Measurements from ENCODE around the gene GEMIN7. TPM values are rescaled to one million over a fixed set of nuclear protein-coding genes. Genes with fewer than 3 reads are reported as not detected.

The GEMIN7 gene
- total RNA-seq, 1 donor from 2014 or later, result 39.4 TPM

DNA sequence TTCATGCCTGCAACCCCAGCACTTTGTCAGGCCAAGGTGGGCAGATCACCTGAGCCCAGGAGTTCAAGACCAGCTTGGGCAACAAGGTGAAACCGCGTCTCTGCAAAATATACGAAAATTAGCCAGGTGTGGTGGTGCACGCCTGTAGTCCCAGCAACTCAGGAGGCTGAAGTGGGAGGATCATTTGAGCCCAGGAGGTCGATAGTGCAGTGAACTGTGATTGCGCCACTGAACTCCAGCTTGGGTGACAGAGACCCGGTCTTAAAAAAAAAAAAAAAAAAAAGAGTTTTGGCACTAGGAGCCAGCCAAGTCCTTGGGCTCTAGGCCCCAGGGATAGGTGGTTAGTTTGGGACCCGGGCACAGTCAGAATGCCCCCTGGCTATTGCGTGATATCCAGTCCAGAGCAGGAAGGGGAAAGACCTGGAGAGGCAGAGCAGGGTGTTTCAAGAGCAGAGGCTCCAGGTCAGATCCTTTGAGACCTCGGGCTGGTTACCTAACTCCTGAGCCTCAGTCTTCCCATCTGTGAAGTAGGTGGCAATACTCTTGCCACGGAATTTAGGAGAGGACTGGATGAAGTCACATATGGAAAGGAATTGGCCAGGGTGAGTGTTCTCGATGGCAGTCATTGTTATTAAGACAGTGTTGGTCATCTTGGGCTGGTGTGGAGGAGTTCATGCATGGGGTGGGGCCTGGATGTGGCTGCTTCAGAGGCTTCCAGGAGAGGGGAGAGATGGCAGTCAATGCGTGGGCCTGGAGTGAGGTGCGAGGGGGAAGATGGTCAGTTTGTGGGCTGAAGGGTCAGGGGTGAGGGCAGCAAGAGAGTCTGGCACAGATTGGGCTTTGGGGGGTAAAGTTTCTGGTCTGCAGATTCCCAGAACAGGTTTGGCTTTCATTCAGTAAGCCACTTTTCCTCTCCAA, 16.7 kb downstream of the GEMIN7 start:
- Mint-ChIP-seq H3K9me3 (ENCODE audit: low read depth) (no peaks in the 10 kb centered on the region), H3K4me3 (ENCODE audit: low read depth) (no peak overlapping the region), H3K4me1 (ENCODE audit: low read depth) (peaks cover 51% of the 10 kb centered on the region), H3K27ac (peak overlapping the region; percentile 63), H3K27me3 (no peaks in the 10 kb centered on the region), H3K36me3 (ENCODE audit: insufficient read depth) (peaks cover 5% of the 10 kb centered on the region)
- TF ChIP-seq, protein P1, sequence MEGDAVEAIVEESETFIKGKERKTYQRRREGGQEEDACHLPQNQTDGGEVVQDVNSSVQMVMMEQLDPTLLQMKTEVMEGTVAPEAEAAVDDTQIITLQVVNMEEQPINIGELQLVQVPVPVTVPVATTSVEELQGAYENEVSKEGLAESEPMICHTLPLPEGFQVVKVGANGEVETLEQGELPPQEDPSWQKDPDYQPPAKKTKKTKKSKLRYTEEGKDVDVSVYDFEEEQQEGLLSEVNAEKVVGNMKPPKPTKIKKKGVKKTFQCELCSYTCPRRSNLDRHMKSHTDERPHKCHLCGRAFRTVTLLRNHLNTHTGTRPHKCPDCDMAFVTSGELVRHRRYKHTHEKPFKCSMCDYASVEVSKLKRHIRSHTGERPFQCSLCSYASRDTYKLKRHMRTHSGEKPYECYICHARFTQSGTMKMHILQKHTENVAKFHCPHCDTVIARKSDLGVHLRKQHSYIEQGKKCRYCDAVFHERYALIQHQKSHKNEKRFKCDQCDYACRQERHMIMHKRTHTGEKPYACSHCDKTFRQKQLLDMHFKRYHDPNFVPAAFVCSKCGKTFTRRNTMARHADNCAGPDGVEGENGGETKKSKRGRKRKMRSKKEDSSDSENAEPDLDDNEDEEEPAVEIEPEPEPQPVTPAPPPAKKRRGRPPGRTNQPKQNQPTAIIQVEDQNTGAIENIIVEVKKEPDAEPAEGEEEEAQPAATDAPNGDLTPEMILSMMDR (IDR thresholded peaks at IDR 0.05; ENCODE audit: unreplicated experiment), result no peak
- DNase-seq (ENCODE audit: low spot score, unreplicated experiment), result no peak

DNA sequence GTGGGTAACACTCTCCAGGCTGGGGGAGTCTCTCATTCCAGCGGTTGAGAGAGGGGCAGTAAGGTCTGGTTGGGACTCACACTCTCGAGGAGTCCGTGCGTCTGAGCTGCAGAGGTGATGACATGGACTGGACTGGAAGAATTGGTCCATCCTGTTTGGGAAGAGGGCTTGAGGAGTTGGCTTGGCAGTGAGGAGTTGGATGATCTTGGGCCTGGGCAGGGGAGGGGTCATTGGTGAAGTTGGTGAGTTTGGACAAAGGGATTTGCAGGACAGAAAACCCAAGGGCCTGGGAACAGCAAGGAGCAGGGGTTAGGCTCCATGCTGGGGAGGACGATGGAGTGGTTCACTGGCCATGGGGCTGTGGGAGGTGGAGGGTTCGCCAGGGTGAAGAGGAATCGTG, 17.6 kb downstream of the GEMIN7 start:
- DNase-seq (ENCODE audit: low spot score, unreplicated experiment), result no peak
- Mint-ChIP-seq H3K27ac (peak overlapping the region; percentile 73), H3K4me3 (ENCODE audit: low read depth) (no peak overlapping the region), H3K9me3 (ENCODE audit: low read depth) (no peaks in the 10 kb centered on the region), H3K4me1 (ENCODE audit: low read depth) (peaks cover 46% of the 10 kb centered on the region), H3K36me3 (ENCODE audit: insufficient read depth) (peaks cover 3% of the 10 kb centered on the region), H3K27me3 (no peaks in the 10 kb centered on the region)
- TF ChIP-seq, protein P1 (IDR thresholded peaks at IDR 0.05; ENCODE audit: unreplicated experiment), result no peak

DNA sequence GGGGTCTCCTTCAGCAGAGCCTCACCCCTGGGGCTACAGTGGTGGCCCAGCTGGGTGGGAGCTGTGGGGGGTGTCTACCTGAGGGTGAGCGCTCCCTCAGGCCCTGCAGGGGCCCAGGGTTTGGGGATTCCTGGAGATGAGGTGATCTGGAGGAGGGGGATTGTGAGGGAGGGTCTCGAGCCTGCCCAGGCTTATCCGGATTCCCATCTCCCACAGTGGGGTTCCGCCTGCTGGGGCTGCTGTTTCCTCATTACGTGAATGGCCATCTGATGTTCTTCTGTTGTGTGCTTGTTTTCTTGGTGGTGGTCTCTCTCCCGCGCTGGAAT, 18.4 kb downstream of the GEMIN7 start:
- H3K36me3 Mint-ChIP-seq (ENCODE audit: insufficient read depth), result peaks cover 3% of the 10 kb centered on the region
- TF ChIP-seq, protein P1 (IDR thresholded peaks at IDR 0.05; ENCODE audit: unreplicated experiment), result no peak
- H3K9me3 Mint-ChIP-seq (ENCODE audit: low read depth), result no peaks in the 10 kb centered on the region
- H3K27me3 Mint-ChIP-seq, result no peaks in the 10 kb centered on the region
- DNase-seq (ENCODE audit: low spot score, unreplicated experiment), result no peak
- H3K4me3 Mint-ChIP-seq (ENCODE audit: low read depth), result no peak overlapping the region
- no peak overlapping the region for H3K27ac Mint-ChIP-seq
- H3K4me1 Mint-ChIP-seq (ENCODE audit: low read depth), result peaks cover 48% of the 10 kb centered on the region

DNA sequence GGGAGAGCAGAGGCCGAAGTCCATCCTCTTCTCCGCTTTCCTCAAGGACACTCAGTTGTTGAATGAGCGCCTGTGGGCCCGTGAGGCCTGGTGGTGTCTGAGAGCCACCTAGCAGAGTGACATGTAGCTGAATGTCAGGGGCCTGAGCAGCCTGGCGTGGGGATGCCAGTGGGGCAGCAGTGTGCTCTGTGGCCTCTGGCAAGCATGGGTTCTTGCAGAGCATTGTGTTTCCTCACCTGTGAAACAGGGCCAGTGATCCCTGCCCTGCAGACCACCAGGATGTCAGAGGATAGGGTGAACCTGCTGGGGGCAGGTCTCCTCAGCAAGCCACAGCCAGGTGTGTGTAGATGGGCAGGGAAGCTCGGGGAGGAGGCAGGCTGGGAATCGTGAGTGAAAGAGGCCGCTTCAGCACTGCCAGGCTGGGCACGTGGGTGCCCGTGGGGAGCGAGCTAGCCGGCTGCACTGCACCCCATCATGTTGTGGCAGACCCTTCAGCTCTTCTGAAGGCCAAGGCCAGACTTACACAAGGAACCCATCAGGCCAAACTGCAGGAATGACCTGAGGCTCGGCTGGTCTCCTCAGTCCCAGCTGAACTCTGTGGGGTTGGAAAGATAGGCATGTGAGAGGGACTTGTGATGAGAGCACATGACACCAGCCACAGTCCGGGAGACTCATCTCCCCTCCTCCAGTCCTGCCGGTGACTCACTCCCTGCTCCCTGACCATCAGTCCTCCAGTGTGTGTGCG, 18.9 kb downstream of the GEMIN7 start:
- Mint-ChIP-seq H3K27me3 (no peaks in the 10 kb centered on the region), H3K36me3 (ENCODE audit: insufficient read depth) (peaks cover 3% of the 10 kb centered on the region), H3K27ac (no peak overlapping the region), H3K9me3 (ENCODE audit: low read depth) (no peaks in the 10 kb centered on the region), H3K4me3 (ENCODE audit: low read depth) (no peak overlapping the region), H3K4me1 (ENCODE audit: low read depth) (peaks cover 49% of the 10 kb centered on the region)
- TF ChIP-seq, protein P1 (IDR thresholded peaks at IDR 0.05; ENCODE audit: unreplicated experiment), result no peak
- no peak for DNase-seq (ENCODE audit: low spot score, unreplicated experiment)
